ENCODE measurements around the gene HECTD4.

GRCh38 chr12:112408621-112409020 lies 26.4 kb upstream of the HECTD4 start:
- TF ChIP-seq CTCF (conservative IDR thresholded peaks at IDR 0.05; ENCODE audit: low read depth, low read length) (no peak), EZH2 (IDR thresholded peaks at IDR 0.05; ENCODE audit: low read length, unreplicated experiment) (no peak), EZH2phosphoT487 (IDR thresholded peaks at IDR 0.05; ENCODE audit: borderline replicate concordance, low read length) (no peak)

Data from PC-3 (cell line).